ENCODE results near the gene TMEM161A.
A peak's percentile ranks its signal among the peaks of the same experiment; 100 is the strongest.
"Not testable (repeated sequence)": the region's sequence is repeated elsewhere in the genome, so short reads cannot be mapped to it uniquely, and the experiment has no call there.

TMEM161A gene

DNA sequence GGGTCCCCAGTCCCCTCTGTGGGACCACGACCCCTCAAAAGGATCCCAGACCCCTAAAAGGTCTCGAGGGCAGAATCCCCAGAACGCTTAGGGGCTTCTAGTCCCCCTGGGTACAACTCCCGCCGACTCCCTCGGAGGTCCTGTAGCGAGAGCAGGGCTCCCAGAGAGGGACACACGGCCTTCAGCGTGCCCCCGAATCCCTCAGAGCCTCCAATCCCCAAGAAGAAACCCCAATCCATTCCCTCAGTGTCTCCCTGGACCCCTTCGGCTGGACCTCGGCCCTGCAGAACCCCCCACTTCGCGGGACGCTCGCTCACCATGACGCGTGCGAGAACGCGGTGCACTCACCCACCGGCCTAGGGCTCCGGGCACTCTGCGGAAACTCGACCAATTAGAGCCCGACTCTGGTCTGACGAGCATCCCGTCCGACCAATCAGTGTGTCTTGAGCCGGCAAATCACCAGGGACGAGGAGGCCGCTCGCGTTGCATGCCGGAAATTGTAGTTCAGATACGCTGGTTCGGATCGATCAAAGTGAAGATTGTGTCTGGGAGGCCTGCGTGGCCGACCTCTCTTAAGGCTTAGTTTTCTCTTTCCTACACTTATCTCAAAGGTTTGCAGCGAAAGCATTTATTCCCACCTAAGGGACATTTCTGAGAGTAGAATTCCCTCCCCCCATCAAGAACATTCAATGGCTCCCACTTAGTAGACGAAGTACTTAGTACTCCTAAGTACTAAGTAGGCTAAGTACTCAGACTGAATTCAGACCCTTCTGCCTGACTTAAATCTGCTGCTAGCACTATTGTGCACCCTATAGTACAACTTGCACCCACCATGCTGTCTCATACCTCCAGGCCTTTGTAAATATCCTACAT, at the start of gene TMEM161A:
Gene TMEM161A, minus strand, starts transcription at position 370 of the 873 bp plus-strand sequence. Its CDS starts 50 bp downstream, at position 320.
- peak; percentile 96 to 99 for DNase-seq

- DNase-seq: no peak
These were observed 48.5 kb upstream of the TMEM161A start for GRCh38 chr19:19186742-19187141.

DNA sequence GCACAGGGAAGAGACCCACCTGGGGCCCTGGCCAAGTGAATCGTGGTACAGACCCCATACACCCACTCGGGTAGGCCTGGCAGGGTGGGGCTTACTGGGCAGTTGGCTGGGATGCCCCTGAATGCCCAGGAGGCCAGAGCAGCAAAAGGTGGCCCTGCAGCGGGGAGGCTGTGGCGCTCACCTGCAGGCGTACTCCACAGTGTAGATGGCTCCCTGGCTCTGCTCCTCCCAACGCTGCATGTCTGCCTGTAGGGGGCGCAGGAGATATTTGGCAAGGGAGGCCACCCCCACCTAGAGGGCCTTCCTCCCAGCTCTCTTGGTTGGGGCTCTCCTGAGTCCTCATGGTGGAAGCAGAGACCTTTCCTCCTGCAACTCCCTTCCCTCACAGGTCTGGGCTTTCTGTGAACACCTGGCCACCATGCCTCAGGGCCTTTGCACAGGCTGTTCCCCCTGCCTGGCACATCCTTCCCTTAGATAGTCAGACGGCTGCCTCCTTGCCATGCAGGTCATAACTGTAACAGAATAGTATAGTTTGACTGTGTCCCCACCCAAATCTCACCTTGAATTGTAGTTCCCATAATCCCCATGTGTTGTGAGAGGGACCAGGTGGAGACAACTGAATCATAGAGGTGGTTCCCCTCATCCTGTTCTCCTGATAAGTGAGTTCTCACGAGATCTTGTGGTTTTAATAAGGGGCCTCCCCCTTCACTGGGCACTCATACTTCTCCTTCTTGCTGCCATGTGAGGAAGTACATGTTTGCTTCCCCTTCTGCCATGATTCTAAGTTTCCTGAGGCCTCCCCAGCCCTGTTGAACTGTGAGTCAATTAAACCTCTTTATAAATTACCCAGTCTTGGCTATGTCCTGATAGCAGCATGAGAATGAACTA, 47.8 kb upstream of the TMEM161A start:
- peak in 1 of 2 donors; percentile 33 for DNase-seq

DNA sequence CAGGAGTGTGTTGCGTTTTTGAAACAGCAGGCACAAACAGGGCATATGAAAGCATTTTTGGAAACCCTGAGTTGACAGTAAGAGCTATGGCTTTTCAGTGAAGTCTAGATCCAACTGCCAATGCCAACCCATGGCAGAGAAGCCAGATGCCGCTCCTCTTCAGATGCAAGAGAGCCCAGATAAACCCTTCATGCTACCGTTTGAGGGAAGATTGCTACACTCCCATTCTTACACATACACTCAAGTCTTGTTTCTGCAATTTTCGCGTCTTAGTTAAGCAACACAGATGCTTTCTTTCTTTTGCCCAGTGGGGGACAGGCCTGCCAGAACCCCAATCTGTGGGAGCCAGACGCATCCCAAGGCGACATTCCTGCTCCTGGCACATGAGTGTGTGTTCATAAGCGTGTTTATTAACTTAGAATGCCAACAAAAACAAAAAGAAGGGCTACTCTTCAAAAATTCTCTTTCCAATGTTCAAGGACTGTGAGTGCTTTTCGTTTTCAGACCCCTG, 43.3 kb upstream of the TMEM161A start:
- no peak for DNase-seq

DNA sequence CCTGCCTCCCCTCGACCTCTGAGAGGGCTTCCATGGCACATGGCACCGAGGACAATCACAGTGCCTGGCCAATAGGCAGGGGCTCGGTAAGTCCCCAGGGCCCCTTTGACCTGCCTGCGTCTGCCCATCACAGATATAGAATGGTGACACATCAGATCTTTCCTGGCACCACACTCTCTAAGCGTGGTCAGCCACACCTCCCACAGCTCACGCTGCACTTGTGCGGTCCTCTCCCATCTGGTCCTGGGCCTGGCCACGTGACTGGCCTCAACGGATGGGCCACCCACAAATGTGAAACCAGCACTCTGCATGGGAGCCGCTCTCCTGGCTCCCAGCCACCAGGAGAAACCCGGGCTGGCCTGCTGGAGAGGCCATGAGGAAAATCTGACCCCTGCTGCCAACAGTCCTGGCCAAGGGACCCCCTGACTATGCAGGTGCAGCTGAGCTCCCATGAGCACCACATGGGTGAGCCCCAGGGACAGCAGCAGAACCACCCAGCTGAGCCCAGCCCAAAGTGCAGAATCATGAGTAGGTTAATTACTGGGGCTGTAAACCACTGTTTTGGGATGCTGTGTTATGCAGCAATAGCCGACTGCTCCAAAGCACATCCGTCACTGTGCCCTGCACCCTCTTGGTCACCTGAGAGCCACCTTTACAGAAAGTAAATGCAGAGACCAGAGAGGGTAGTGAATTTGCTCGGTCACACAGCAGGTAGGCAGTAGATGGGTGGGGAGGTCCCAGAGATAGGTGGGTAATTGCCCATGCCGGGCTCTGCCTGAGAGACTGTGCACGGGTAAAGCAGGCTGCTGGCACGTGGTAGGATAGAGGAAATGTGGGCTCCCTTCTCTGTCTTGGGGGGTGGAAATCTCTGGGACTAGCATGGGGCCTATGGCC, 41.5 kb upstream of the TMEM161A start:
- no peak for DNase-seq

GRCh38 chr19:19176950-19177349, 38.7 kb upstream of the TMEM161A start:
- DNase-seq: no peak

DNA sequence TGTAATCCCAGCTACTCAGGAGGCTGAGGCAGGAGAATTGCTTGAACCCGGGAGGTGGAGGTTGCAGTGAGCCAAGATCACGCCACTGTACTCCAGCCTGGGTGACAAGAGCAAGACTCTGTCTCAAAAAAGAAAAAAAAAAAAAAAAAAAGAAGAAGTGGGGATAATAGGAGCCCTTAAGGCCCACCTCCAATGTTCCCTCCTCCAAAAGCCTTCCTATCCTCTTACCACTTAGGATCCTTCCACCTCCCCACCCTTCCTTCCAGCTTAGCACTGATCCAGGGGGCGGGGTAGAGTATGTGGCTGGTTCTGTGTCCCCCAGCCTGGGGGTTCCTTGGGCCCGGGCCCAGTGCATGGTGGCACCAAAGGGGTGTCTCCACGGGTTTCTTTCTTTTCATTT, 35.0 kb upstream of the TMEM161A start:
- DNase-seq: not testable (repeated sequence)

GRCh38 chr19:19171821-19172532, 33.7 kb upstream of the TMEM161A start:
- DNase-seq: no peak

GRCh38 chr19:19170873-19171672, 32.8 kb upstream of the TMEM161A start:
- DNase-seq: no peak

- DNase-seq: peak in 1 of 2 donors; percentile 48
These were observed 32.0 kb upstream of the TMEM161A start, which contains the start of gene MEF2B for GRCh38 chr19:19170053-19170872. Gene MEF2B, minus strand, starts transcription at chr19:19170263. Its CDS starts 19,528 bp downstream, at chr19:19150735.

DNA sequence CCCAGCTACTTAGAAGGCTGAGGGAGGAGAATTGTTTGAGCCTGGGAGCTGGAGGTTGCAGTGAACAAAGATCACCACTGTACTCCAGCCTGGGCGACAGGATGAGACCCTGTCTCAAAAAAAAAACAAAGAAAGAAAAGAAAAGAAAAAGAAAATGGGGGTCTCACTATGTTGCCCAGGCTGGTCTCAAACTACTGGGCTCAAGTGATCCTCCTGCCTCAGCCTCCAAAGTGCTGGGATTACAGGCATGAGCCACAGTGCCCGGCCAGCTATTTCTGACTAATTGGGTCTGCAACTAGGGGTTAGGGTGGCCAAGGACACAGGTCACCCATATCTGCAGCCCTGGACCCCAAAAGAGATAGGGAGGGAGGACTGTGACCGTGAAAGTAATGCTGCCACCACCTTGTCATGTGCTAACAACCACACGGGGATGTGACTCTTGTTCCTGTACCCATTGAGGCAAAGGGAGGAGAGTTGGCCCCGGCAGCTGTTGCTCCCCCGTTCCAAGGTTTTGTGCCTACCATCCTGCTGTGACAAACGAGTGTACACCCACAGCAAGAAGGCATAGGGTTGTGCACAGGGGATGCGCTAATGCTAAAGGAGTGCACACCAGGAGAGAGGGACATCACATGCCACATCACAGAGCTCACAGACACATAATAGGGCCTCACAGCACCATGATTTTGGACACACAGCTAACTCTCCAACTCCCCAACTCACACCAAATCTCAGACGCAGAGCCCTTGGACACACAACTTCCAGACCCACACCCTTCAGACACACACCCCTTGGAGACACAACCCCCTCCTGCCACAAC, 31.2 kb upstream of the TMEM161A start:
- no peak for DNase-seq

- DNase-seq: no peak
These were observed 29.3 kb upstream of the TMEM161A start for GRCh38 chr19:19167612-19168011.

GRCh38 chr19:19165396-19165795, 27.1 kb upstream of the TMEM161A start:
- DNase-seq: no peak

GRCh38 chr19:19162495-19162894, 24.2 kb upstream of the TMEM161A start:
- DNase-seq: no peak

GRCh38 chr19:19160461-19161035, 22.3 kb upstream of the TMEM161A start:
- no peak for DNase-seq

GRCh38 chr19:19159534-19159933, 21.3 kb upstream of the TMEM161A start:
- no peak for DNase-seq

- no peak for DNase-seq
These were observed 19.5 kb upstream of the TMEM161A start for GRCh38 chr19:19157808-19158207.

GRCh38 chr19:19155495-19156219, 17.4 kb upstream of the TMEM161A start:
- DNase-seq: no peak
